Umbilical cord (tissue), 2 donors: ENCODE data around the gene CUX1. TPM values are rescaled to one million over a fixed set of nuclear protein-coding genes. Genes with fewer than 3 reads are reported as not detected.
A peak's percentile ranks its signal among the peaks of the same experiment; 100 is the strongest.

Source experiments
- DNase-seq: peaks from one replicate; pipeline ENCODE4 v3.0.0-alpha.2; 2015; ENCODE audit warnings: low spot score
- total RNA-seq: library from RNA; depleted of rRNA; stranded (reverse); fragments of >200 nt; gene quantifications from one replicate; pipeline ENCODE4 v1.2.3, GENCODE V29; 2014; ENCODE audit warnings: low replicate concordance; ENCODE audit not compliant: insufficient read depth

CUX1 gene
- total RNA-seq, 1 donor from 2014 or later, result 92.0 TPM

DNA sequence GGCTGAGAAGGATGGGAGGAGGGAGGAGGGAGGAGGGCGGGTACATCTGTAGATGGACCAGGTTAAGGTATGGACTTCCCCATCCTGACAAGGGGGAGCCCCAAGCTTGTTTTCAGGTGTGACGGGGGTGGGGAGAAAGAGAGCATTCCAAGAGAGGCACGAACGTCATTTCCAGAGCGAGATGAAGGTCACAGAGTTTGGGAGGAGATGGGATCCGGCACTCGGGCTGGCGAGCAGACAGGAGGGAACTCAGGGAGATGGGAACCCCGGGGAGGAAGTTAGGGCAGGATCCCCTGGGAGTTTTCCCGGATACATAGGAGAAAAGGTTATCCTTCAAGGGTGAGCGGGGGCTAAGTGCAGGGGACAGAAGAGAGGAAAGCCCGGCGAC is 118.8 kb downstream of the CUX1 start:
- no peak for DNase-seq

DNA sequence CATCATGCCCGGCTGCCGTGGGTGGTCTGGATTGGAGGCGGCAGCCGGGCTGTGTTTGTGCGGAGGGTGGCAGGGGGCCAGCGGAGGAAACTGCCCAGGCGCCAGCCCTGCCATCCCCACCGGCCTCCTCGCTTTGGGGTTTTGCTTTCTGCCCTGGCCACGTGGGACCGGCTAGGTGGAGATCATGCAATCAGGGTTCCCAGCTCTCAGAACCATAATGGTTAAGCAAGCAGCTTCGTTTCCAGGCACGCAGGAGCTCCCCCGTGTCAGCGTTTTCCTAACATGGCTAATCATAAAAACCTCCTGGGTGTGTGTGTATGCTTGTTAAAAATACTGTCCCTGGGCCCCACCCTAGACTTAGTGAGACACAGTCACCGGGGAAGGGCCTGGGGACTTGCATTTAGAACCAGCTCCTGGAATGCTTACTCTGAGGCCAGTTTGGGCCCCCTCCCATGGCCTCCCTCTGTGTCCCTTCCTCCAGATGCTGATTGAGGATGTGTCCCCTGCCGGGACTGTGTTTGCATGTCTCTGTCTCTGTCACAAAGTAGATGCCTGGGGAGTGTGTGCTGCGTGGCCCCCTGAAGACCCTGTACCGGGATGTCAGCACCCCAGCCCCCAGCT is 119.3 kb downstream of the CUX1 start:
- peak; percentile 71 for DNase-seq

- DNase-seq, result peak; percentile 62
Observed at GRCh38 chr7:101937717-101938514, 120.5 kb downstream of the CUX1 start.

GRCh38 chr7:101939136-101939695 is 121.8 kb downstream of the CUX1 start:
- no peak for DNase-seq

DNA sequence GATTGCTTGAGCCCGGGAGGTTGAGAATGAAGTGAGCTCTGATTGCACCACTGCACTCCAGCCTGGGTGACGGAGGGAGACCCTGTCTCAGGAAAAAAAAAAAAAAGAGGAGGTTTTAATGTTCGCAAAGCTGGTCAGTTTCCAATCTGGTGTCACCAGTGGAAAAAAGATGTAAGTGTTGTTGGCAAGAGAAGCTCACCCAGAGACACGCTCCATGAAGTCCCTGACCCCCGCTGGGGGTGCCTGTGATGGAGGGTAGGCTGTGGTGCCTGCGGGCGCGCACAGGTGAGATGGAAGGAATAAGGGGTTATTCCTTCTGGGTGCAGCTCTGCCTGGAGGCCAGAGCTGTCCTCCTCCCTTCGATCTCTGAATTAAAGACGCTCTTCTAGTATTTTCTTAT is 122.7 kb downstream of the CUX1 start:
- DNase-seq, result no peak

- no peak for DNase-seq
Observed at GRCh38 chr7:101940830-101941229, 123.4 kb downstream of the CUX1 start.

- peak; percentile 94 for DNase-seq
Observed at GRCh38 chr7:101941481-101942383, 124.3 kb downstream of the CUX1 start.

DNA sequence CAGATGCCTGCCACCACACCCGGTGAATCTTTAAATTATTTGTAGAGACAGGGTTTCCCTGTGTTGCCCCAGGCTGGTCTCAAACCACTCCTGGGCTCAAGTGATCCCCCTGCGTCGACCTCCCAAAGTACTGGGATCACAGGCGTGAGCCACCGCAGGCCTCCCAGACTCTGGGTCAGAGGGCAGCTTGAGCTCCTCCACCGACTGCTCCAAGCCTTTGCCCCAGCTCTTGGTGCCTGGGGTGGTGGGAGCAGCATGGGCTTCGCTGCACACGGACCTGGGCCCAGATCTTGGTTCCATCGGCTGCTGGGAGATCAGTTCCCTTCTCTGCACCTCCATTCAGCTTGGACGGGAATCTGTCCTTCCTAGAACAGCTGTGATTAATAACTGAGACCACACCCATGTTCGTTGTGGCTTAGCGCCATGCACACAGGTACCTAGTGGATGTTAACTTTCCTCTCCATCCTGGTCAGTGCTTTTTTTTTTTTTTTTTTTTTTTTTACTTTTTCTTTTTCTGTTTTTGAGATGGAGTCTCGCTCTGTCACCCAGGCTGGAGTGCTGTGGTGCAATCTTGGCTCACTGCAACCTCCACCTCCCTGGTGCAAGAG is 125.3 kb downstream of the CUX1 start:
- DNase-seq, result no peak

DNA sequence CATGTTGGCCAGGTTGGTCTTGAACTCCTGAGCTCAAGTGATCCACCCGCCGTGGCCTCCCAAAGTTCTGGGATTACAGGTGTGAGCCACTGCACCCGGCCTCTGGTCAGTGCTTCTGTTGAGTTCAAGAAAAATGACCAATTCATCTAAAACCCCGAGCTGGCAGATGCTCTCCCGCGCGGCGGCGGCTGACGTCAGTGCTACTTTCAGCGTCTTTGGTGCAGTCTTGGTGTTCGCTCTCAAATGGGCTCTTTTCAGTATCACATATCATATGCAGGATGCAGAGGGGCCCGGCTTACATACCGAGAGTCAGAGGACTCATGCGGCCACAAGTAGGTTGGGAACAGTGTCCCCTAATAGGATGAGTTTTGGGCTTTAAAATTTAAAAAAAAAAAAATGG is 125.9 kb downstream of the CUX1 start:
- no peak for DNase-seq

DNA sequence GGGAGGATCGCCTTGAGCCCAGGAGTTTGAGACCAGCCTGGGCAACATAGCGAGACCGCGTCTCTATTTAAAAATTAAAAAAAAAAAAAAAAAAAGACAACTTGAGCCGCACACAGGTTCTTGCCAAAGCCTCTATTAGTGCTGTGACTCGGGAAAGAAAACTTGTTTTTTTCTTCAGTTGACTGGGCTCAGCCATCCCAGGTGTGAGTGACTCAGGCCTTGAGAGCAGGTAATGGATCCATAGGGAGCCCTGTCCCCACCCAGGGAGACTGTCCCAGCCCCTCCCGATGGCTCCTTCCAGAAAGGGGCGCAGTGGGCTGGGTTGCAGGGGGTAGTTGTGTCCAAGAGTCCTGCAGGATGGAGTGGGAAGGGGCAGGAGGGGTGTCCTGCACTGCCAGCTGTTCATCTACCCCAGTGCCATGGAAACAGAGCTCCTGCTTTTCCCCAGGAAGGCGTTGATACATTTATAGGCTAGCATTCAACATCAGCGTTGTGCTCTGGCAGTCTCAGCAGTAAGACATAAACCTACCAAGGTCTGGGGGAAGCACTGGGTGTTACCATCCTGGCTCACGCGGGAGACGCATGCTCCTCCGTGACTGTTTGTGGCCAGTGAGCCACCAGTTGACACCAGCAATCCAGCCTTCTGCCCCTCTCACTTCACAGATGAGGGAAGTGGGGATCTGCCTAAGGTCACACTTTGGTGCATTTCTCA is 126.6 kb downstream of the CUX1 start:
- DNase-seq, result peak; percentile 87

DNA sequence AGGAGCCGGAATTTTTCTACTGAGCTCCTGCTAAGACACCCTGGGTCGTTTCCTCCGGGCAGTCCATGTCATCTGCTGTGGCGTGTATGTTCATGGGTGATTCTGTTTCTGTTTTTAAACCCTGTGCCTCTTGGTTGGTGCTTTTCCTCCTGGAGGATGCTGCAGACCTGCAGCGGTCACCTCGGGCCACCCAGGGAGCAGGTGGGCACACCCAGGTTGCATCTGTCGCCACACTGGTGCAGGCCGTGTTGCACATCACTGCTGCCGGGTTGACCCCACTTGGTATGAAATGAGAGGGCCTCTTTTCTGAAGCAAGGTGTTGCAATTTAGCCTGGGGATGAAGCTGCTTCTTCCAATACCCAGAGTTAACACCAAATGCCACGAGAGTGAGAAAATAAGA is 127.2 kb downstream of the CUX1 start:
- DNase-seq, result no peak

DNA sequence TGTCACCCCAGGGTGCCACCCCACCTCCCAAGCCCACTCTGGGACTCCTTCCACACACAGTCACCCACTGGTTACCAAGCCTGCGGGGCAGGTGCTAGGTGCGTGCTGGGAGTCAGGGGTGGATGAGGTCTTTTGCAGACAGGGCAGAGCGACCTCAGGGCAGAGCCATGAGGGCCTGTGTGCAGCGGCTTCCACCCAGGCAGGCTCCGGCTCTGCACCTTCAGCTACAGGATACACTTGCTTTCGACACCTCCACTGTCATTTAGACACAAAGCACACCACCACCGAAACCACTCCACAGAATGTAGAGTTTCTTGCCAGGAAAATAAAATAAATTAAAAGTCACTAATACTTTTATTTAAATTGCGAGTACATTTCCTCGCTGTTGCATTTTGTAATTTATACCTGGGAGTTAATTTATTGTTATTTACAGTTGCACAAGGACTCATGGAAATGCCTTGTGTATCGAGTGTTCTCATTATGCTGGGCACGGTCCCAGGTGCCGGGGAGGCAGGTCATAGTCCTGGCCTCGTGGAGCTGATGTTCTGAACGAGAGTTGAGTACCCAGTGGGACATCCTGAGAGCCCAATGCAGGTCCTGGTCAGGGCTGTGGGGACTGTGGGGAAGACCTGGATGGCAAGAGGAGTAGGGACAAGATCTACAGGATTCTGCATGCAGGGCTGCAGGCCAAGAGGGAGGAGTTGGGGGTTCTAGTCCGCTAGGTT is 127.8 kb downstream of the CUX1 start:
- DNase-seq, result no peak

DNA sequence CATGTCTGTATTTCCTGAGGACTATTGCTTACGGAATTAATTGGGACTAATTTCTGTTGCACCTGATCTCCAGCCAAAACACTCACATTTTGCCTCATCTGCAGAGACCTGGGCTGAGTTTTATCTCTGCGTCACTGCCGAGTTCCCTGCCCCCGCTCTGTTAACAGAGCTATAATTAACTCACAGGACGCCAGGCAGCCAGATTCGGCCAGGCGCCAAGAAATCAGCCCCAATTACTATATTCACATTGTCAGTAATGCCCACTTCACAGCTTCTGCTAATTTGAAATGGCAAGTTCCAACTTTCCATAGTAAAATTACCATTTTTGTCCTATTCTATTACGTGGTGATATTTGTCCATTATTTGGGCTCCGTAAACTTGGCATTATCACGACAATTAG is 130.5 kb downstream of the CUX1 start:
- no peak for DNase-seq

DNA sequence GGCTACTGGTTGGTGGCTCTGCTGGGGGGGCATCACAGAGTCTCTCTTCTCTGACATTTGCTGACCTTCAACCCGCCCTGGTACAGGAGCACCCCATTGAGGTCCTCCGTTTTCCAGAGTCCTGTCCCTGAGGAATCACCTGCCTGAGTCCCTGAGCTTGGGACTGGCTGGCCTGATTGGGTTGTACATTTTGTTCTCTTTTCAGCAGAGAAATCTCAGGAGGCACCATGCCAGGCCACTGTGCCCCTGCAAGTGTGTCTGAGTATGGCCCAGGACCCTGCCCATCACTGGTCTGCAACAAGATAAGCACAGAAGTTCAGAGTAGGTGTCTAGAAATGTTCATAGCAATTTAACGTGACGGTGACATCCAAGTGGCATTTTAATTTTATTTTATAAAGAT is 131.2 kb downstream of the CUX1 start:
- no peak for DNase-seq

DNA sequence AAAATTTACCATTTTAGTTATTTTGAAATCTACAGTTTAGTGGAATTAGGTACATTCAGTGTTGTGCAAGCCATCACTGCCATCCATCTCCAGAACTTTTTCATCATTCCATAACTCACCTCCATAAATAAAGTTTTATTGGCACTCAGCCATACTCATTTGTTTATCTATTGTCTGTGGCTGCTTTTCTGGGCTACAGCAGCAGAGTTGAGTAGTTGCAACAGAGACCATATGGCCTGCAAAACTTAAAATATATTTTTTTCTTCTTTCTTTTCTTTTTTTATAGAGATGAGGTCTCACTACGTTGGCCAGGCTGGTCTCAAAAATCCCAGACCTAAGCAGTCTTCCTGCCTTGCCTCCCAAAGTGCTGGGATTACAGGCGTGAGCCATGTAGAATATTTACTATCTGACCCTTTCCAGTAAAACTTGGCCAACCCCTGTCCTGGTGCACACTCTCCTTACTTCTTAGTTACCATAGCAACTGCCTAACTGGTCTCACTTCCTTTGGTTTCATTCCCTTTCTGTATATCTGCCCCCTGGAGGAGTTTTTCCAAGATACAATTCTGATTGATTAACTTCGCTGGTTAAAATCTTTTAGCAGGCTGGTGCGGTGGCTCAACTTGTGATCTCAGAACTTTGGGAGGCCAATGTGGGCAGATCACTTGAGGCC is 133.2 kb downstream of the CUX1 start:
- peak; percentile 89 for DNase-seq

GRCh38 chr7:101951757-101952156 is 134.3 kb downstream of the CUX1 start:
- no peak for DNase-seq

- no peak for DNase-seq
Observed at GRCh38 chr7:101952355-101953247, 135.2 kb downstream of the CUX1 start.

DNA sequence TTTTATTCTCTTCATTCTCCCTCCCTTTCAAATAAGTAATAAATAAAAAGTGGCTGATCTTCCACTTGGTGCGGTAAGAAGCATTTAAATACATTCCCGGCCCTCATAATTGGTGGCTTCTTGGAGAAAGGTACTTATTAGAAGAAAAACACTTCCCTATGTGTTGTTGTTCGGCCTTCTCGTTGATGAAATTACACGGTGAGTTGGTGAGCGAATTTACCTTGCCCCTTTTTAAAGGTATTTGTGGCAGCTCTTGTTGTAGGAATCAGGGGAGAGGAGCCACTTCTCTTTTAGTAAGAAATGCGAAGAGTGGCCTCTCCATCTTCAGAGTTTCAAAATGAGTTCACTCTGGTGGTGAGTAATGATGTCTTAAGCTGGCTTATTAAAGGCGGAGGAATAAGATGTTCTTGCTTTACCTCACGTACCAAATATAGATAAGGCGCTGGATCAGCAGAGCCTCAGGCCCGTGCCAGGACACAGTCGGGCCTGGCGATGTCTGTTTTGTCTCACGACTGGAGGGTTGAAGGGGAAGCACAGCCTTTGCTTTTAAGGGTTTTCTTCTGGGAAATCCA is 135.9 kb downstream of the CUX1 start:
- DNase-seq, result peak; percentile 99
